Measurements from ENCODE around the gene GPX7. TPM values are rescaled to one million over a fixed set of nuclear protein-coding genes. Genes with fewer than 3 reads are reported as not detected.

Gene GPX7
- total RNA-seq, 1 donor from 2014 or later = 96.0 TPM

DNA sequence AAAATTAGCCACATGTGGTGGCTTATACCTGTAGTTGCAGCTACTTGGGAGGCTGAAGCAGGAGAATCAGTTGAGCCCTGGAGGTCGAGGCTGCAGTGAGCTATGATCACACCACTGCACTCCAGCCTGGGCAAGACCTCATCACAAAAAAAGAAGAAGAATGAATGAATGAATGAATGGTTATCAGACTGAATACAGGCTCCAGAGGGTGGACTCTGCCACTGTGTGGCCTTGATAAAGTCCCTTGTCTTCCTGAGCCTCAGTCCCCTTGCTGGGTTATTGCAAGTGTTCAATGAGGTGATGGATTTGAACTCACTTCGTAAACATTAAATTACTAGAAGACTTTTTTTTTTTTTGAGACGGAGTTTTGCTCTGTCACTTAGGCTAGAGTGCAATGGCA lies 55.5 kb downstream of the GPX7 start:
- H3K4me1 ChIP-seq (ENCODE audit: control insufficient read depth in 3 of 3, insufficient read depth in 3 of 3, low read length in 3 of 3) = peaks cover under 1 to 12% (median 10%) of the 10 kb centered on the region in 3 donors
- no peak overlapping the region for H3K27ac ChIP-seq (ENCODE audit: low read depth, low read length)
- no peaks in the 10 kb centered on the region for H3K36me3 ChIP-seq (ENCODE audit: control insufficient read depth in 3 of 3, insufficient read depth in 3 of 3, low read length in 3 of 3)
- no peak overlapping the region for H3K4me3 ChIP-seq (ENCODE audit: low read length in 3 of 3)
- H3K9me3 ChIP-seq (ENCODE audit: control insufficient read depth in 3 of 3, low read length in 3 of 3) = no peaks in the 10 kb centered on the region
- H3K27me3 ChIP-seq (ENCODE audit: control insufficient read depth in 3 of 3, insufficient read depth in 3 of 3, low read length in 3 of 3) = no peaks in the 10 kb centered on the region
- H3K9ac ChIP-seq (ENCODE audit: low read depth in 1 of 3, low read length in 3 of 3) = no peak overlapping the region

Other genes with a start within 250 kb of the GPX7 start
- gene CC2D1B, start 236.2 kb upstream of the GPX7 start, total RNA-seq = 10.4 TPM
- 1.6 TPM for gene ORC1, start 197.9 kb upstream of the GPX7 start, total RNA-seq
- 10.4 TPM for gene PRPF38A, start 197.8 kb upstream of the GPX7 start, total RNA-seq
- 103 TPM for gene TUT4, start 49.3 kb upstream of the GPX7 start, total RNA-seq
- 0.52 TPM for gene SHISAL2A, start 30.8 kb downstream of the GPX7 start, total RNA-seq
- 12.0 TPM for gene COA7, start 96.0 kb downstream of the GPX7 start, total RNA-seq
- gene ZYG11B, start 124.1 kb downstream of the GPX7 start, total RNA-seq = 51.7 TPM
- gene ZYG11A, start 240.4 kb downstream of the GPX7 start, total RNA-seq = not detected